DMS153 (cell line): ENCODE data around the gene FAU.
"Not testable (repeated sequence)": the region's sequence is repeated elsewhere in the genome, so short reads cannot be mapped to it uniquely, and the experiment has no call there.

ENCODE experiments used
- DNase-seq: peaks from one replicate; lab custom pipeline; 2025; lab: John Stamatoyannopoulos, UW

FAU gene

DNA sequence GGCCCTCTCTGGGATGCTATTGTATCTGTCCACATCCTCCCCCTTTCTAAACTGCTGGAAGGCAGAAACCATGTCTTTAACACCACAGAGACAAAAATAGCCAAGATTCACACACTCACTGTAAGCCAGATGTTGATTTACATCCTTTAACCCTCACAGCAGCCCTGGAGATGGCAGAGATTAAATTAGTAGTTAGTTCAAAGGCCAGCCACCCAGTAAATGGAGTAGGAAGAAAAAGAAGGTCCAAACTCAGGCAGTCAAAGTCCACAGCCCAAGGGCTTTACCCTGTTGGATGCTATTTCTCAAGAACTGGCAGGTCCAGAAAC is 2.3 kb downstream of the FAU start:
- no peak for DNase-seq

DNA sequence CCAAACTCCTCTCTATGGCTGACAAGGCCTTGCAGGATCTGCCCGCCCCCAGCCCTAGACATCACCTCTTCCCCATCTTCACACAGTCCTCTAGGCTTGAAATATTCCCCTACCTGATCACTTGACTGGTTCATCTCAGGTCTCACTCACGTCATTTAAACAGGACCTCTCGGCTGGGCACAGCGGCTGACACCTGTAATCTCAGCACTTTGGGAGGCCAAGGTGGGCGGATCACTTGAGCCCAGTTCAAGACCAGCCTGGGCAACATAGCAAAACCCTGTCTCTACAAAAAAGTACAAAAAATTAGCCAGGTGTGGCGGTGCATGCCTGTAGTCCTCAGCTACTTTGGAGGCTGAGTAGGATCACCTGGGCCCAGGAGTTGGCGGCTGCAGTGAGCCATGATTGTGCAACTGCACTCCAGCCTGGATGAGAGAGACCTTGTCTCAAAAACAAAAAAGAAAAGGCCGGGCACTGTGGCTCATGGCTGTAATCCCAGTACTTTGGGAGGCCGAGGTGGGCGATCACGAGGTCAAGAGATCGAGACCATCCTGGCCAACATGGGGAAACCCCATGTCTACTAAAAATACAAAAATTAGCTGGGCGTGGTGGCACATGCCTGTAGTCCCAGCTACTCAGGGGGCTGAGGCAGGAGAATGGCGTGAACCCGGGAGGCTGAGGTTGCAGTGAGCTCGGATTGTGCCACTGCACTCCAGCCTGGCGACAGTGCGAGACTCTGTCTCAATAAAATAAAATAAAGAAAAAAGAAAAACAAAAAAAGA is 2.9 kb downstream of the FAU start:
- not testable (repeated sequence) for DNase-seq

DNA sequence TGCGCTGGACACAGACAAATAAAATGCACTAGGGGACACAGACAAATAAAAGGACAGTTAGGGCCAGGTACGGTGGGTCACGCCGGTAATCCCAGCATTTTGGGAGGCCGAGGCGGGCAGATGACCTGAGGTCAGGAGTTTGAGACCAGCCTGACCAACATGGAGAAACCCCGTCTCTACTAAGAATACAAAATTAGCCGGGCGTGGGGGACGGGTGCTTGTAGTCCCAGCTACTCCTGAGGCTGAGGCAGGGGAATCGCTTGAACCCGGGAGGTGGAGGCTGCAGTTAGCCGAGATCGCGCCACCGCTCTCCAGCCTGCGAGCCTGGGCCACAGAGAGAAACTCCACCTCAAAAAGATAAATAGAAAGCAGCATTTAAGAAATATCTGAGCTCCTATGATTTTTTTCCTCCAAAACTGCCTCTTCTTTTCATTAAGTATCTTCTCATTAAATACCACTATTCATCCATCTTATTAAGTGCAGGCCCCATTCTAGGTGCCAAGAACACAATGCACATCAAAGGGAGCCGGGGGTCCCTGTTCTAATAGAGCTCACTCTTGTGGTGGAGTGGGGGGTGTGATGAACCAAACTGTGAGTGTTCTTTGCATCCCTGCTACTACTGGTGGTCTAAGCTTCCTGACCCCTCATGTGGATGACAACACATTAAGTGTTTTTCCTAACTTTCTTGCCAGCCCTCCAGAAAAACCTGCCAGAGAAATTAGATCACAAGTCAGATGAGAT is 3.7 kb downstream of the FAU start:
- no peak for DNase-seq

DNA sequence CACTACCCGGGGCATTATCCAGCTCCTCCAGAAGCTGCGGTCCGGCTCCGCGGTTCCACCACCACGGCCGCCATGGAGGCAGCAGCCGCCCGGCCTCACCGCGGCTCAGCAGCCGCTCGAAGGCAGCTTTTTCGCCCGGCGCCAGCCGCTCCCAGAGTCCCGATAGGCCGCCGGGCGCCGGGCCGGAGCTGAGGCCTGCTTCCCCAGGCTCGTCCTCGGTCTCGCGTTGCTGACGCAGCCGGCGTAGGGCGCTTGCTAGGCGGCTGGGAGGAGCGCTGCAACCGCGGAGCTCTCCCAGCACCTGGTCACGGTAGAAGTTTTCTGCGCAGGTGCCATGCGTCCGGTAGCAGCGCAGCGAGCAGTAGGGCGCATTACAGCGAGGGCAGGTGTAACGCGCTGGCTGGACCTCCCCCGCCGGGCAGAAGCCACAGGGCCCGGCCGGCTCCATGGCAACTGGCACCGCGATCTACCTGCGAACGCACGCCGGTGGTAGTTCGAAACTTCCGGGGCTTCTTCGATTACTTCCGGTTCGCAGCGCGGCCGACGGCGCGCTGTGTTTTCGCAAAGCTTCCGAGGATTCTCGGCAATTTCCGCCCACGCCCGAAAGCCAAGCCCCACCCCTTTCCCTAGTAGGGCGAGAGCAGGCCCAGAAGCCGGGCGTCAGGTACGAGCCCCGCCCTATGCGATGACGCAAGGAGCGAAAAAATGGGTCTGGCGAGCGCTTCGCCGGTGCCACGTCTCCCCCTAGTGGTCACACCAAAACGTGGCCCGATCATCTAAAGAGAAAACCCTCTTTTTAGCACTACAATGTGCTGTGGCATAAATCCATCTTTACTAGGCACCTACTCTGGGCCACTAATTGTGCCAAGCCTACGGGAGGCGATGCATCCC is 4.5 kb downstream of the FAU start, which contains the start of gene ZNHIT2:
TSS of gene ZNHIT2 (minus strand) at position 496 of the 891 bp plus-strand sequence. CDS start at position 448, 48 bp downstream.
- peak; percentile 98 for DNase-seq

DNA sequence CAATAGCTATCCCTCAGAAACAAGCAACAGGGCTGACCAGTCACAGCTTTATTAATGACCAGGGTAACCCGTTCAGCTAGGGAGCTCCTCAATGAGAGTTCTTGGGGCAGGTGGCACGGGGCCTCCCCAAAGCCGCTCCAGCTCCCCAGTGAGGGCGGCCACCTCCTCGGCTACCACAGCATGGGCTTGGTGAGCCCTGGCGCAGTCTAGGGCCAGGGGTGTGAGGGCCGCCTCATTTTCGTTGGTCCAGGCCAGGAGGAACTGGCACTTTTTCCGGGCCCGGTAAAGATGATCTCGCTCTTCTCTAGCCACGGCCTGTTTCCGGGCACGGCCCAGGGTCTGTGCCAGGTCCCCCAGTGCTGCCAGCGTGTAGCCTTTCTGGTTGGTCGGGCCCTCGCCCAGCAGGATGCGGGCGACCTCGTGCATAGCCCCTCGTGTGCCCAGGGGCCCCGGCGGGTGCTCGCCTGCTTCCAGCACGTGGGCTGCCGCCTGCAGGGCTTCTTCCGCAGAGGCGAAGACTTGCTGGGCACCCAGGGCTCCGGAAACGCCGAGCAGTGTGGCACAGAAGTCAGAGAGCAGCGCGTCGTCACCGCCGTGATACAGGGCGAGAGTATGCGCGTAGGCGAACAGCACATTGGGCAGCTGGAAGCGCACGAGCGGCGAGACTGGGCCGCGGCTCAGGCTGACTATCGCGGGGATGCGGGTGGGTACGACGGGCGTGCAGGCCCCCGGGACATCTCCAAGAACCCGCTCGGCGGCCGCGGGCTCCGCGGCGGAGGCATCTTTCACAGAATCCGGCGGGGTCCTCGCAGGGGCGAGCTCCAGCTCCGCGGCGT is 5.3 kb downstream of the FAU start:
- DNase-seq = no peak

- DNase-seq = no peak
These were observed 6.4 kb downstream of the FAU start for GRCh38 chr11:65115361-65116082.

- no peak for DNase-seq
These were observed 7.3 kb downstream of the FAU start for GRCh38 chr11:65114538-65115171.

DNA sequence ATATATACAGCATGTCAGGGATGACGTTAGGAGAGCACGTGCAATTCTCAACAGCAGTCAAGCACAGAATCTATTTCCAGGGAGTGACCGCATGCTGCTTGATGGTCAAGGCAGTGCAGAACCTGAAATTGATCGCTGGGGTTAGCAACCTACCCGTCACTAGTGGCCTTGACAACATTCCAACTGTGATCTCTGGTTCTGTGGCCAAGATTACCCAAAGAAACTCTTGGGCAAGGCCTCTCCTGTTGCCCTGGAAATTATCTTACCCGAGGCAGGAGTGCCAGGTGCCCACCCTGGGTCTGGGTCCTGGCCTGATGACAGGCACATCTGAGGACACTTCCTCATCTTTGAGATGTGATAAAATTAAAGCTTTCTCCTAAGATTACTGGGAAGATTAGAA is 8.1 kb downstream of the FAU start:
- DNase-seq = no peak

GRCh38 chr11:65113361-65113756 is 8.6 kb downstream of the FAU start:
- no peak for DNase-seq

GRCh38 chr11:65112546-65113360 is 9.2 kb downstream of the FAU start:
- DNase-seq = peak; percentile 16

GRCh38 chr11:65111744-65112545 is 10.0 kb downstream of the FAU start, which contains the start of gene TM7SF2:
Gene TM7SF2 (plus strand): TSS chr11:65111872. CDS start chr11:65112016, 144 bp downstream.
- peak; percentile 93 for DNase-seq

GRCh38 chr11:65111159-65111743 is 10.7 kb downstream of the FAU start:
- DNase-seq = no peak

DNA sequence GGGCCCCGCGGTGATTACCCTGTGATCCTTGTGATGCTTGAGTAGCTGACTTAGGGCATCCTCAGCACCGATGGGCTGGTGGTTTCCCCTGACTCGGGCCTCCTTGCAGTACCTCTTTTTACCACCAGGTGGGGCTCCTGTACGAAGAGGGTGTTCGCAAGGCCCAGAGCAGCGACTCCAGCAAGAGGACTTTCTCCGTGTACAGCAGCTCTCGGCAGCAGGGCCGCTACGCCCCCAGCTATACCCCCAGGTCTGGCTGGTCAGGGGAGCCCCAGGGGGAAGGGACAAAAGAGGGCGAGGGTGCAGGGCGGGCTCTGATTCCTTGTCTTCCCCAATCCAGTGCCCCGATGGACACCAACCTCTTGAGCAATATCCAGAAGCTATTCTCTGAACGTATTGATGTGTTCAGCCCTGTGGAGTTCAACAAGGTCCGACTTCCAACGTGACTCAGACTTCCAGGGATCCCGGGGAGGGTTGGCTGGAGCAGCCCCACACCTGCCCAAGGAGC is 11.5 kb downstream of the FAU start:
- DNase-seq = peak; percentile 55

- DNase-seq = no peak
These were observed 12.4 kb downstream of the FAU start for GRCh38 chr11:65109231-65110198.

DNA sequence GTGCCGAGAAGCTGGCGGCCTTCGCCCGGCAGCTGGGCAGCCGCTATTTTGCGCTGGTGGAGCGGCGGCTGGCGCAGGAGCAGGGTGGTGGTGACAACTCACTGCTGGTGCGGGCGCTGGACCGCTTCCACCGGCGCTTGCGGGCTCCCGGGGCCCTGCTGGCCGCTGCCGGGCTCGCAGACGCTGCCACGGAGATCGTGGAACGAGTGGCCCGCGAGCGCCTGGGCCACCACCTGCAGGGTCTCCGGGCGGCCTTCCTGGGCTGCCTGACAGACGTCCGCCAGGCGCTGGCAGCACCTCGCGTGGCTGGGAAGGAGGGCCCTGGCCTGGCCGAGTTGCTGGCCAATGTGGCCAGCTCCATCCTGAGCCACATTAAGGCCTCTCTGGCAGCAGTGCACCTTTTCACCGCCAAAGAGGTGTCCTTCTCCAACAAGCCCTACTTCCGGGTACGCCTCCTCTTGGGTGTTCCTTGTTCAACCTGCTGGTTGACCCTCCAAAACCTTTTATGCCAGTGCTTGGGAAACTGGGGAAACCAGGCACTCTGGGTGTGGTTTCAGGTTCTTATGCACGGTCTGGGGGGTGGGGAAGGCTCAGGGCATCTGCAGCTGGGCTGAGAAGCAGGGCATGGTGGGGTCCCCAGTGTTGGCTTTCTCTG is 13.3 kb downstream of the FAU start:
- DNase-seq = no peak
